ENCODE measurements around the gene AHNAK2.

The AHNAK2 gene

DNA sequence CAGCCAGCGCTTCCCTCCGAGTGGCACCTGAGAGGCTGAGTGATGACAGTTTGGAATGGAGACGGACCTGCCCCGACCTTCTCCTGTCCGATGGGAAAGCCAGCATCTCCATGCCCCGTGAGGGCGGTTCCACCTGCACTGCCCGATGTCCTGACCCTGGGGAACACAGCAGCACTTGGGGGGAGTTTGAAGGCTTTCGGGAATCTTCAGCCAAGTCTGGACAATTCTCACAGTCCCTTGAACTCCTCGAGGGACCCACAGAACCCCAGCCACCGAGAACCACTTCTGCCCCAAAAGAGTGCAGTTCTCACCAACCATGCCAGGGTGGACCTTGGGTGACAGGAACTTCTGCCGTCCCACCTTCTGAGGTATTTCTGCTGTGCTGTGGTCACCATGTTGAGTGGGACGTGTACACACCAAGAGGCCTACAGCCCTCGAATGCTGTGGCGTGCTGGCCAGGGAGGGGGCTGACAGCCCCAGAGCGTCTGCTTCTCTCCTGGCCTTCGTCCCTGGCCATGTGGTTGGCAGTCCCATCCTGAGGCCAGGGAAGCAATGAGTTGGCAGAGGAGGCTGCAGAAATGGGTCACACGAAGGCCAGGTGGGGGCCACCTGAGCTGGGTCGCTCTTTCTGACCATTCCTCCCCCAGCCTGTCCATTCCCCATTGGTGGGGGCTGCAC, 8.5 kb upstream of the AHNAK2 start:
- DNase-seq = no peak

DNA sequence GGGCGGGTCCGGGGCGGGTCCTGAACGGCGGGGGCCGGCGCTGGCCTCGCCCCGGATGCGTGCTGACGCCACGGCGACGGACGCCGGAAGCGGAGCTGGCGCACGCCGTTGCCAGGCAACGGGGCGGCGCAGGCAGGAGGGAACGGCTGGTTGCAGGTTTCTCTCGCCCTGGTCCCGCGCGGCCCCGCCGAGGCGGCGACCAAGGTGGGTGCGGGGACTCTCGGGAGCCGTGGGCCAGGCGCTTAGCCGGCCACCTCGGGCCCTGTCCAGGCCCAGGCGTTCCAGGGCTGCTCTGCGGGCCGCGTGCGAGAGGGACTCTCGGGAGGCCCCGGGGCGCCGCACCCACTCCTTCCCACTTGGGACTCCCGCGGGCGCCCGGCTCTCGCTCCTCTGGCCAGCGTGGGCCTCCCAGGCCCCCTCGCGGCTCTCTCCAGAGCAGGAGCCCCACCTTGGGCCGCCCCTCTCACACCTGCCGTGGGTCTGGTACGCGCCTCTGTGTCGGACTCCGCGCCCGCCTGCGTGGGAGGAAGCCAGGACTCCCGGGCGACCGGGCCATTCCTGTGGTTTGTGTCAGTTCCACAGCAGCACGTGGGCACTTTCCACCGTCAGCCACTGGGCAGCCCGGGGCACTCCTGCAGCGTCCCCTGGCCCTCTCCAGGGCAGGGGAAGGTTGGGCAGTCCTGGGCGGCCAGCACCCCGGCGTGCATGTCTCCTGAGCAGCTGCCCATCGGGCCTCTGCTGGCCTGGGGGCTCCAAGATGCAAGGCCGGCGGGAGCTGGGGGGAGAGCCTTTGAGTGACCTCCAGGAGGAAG, 7.7 kb upstream of the AHNAK2 start, which contains the start of gene CLBA1:
Gene CLBA1, plus strand, starts transcription at position 114 of the 812 bp plus-strand sequence. Its CDS starts 644 bp downstream, at position 758.
- DNase-seq = peak in 54 of 56 donors; percentile 27 to 91 (median 74)

DNA sequence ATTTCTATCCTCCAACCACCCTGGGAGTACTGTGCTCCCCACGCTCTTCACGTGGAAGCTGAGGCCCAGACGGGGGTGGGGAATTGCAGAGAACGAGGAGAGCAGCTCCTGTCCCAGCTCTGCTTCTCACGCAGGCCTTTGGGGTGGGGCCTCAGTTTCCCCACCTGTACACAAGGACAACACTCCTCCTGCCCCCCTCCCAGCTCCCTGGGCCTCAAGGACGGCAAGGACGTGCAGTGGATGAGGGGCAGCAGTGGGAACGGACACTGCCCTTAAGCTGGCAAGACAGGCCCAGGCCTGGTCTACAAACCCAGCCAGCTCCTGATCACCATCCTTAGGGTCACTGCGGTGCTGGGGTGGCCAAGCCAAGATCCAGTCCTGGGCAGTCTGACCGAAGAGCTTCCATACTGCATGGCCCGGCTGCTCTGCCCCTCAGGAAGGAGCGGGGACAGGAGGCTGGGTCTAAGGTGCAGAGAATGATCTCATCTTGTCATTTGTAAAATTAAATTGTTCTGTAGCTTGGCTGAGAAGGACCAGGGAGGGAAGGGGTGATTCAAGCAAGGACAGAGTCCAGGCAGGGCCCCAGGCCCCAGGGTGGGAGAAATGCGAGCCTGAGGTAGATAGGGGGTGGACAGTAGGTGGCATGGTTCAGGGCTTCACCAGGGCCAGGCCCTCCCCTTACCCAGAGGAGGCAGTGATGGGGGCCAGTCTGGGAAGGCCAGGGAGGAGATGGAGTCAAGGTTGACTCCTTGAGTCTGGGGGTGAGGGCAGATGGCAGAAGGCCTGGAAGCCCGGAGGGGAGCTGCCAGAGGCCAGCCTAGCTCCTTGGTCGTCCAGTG, 6.1 kb upstream of the AHNAK2 start:
- DNase-seq = no peak

DNA sequence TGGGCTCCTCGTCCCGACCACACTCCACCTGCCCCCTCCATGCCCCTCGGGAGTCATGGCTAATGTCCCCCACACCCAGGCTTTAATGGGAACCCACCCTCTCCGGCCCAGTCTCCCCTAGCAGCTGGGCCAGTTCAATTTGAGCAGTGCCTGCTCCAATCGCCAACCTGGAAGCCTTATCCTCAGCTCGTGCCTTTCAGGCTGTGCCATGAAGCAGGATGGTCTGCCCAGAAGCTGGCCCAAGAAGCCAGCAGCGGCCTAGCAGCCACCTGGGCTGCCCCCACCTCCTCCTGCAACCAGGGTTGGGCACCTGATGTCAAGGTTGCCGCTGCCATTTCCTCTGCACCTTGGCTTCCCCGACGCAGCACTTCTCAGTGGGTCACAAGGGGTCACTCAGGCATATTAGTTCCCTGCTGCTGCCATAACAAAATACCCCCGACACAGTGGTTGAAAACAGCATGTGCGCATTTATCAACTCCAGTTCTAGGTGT, 5.1 kb upstream of the AHNAK2 start:
- no peak for DNase-seq

DNA sequence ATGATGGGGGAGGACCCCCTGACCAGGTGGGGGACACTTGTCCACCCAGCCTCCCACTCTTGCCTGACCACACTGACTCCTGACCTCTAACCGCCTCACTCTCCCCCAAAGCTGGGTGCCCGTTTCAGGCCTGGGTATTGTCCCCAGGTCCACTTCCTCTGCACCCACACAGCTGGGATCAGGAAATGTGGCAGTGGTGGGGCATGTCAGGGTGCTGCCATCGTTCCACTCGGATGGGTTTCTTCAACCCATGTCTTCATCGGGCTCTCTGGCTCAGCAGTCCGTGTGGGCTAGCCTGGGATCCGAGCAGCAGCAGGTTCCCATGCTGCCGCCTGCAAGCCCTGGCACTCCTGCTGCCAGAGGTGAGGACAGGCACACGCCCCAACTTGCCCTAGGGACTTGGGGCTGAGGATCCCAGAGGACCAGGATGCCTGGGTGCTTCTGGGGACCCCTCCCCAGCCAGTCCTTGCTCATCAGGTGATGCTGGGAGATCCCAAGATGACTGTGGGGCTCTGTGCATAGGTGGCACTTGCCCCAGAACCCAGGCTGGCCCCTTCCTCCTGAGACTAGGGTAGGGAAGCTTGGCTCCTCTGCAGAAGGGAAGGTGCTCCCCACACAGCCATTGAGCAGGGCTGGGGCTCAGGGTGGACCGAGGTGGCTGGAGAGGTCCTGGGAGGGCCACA, 4.5 kb upstream of the AHNAK2 start:
- no peak for DNase-seq

DNA sequence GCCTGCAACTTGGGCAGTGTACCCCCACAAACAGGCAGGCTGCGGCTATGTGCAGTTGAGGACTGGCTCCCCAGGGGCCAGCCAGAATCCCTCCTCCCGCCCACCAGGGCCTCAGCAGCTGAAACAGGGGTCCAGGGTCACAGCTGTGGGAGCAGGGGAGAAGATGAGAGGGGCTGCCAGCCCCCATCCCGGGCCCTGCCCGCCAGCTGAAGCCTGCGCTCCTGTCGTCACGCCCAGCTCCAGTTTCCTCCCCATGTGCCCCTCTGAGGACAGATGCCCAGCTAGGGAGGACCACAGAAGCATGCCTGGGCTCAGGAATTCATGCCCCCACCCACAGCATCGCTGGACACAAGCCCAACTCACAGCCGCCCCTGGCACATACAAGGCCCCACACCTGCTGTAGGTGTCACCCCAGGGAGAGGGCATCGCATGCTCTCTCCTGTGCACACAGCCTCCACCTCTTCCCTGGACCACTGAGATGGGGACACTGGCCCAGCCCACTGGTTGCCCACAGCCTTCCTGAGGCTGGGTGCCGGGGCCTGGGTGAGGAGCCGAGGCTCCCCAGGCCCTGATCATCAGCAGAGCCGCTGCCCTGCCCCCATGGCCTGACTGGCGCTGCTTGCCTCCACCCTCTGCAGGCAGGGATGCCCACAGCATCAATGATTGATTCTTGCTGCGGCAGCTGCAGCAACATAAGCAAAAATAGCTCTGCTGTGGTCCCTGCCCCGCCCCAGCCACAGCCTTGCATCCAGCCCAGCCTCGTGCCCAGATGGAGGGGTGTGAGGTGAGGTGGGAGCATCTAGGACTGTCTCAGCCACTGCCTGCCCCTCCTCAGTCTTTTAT, 3.7 kb upstream of the AHNAK2 start:
- peak in 3 of 56 donors; percentile 18 to 50 (median 24) for DNase-seq

DNA sequence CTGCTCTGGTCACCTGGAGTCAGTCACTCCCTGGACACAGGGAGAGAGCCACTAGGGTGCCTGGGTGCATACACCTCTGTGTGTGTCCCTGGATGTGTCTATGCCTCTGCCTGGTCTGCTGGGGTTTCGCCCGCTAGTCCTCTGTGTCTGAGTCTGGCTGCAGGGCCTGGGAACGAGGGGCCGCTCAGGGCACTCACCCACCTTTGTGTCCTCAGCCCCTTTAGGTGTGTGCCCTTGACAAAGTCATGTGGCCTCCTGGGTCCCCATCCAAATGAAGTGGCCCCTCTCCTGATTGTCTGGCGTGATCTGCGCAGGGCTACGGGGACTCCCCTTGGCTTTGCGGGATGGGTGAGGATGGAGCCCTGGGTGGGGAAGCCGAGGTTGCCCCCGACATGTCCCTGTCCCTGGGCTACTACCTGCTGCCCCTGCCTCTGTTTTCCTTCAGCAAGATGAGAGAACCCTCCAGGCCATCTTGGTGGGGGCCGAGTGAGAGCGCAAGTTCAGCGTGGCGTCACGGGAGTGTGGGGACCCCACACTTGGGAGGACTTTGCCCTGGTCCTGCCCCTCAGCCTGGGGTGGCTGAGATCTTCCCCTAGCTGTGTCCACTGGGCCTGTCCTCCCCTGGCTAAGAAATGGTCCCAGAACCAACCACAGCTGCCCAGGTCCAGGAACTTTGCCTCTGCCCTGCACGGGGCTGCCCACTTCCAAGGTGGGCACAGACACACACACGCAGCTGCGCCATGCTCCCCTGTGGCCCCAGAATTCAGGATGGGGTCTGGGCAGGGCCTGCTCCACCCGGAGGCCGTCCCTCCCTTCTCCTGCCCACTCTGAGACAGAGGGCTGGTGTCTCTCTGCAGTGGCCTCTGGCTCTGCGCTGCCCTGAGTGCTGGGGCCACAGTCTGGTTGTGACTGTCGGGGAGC, 2.7 kb upstream of the AHNAK2 start:
- DNase-seq = no peak

DNA sequence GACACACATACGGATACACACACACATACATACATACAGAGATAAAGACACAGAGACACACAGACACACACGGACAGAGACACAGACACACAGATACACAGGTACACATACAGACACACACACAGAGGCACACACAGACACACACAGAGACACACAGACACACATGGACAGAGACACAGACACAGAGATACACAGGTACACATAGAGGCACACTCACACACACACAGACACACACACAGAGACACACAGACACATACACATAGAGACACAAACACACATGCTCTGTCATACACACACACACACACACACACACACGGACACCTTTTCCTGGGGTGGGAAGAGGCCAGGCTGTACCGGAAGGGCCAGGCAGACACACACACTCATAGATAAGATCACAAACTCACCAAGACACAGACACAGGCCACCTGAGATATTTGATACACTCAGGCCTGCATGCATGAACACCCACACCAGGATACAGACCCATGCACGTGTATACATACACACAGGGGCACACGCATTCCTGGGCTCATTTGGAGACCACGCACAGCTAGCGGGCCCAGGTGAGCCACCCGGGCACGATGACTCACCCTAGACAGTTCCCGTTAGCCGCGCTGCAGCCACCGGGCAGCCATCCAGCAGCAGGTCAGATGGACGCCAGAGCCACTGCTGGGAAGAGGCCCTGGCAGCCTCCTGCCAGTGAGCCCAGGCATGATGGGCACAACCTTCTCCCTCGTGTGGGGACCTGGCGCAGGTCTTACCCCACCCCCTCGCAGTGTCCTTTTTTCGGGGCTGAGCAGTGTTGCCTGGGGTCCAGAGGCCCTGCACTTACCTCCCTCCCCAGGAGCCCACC, 1.8 kb upstream of the AHNAK2 start:
- DNase-seq = peak in 1 of 56 donors; percentile 15

DNA sequence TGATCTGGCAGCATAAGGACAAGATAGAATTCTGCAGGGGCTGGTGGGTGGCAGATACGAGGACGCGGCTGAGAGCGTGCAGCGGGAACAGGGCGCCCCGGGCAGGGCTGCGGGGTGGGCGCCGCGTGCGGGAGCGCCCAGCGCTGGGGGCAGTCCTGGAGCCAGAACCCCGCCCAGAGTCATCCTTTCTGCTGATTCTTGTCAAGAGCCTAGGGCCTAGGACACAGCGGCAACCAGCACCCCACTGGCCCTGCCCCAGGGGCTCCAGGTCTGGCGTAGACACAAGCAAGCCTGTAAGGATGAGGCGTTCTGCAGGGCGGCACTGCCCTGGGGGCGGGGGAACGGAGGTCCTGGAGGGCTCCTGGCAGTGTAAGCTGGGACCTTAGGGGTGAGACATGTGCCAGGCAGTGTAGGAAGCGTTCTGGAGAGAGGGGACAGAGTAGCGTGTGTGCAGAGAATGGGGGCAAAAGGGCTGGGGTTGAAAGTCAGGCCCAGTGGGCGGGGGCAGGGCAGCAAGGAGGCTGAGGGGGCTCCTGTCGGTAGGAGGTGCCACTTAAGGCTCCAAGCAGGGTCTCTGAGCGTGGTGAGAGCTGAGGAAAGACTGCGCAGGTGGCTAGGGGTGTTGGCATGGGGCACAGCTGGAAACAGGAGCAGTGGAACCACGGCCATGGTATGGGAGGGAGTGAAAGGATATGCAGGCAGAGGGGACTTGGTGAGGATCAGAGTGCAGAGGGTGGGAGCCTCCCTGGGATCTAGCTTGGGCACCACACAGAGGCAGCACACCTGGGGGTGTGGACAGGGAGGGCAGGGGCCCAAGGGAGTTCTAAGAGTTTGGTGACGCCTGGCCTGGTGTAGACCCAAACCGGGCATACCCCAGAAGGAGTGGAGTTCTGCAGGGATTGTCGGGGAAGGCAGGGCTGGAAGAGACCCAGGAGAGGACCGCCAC, 845 bp upstream of the AHNAK2 start:
- no peak for DNase-seq

DNA sequence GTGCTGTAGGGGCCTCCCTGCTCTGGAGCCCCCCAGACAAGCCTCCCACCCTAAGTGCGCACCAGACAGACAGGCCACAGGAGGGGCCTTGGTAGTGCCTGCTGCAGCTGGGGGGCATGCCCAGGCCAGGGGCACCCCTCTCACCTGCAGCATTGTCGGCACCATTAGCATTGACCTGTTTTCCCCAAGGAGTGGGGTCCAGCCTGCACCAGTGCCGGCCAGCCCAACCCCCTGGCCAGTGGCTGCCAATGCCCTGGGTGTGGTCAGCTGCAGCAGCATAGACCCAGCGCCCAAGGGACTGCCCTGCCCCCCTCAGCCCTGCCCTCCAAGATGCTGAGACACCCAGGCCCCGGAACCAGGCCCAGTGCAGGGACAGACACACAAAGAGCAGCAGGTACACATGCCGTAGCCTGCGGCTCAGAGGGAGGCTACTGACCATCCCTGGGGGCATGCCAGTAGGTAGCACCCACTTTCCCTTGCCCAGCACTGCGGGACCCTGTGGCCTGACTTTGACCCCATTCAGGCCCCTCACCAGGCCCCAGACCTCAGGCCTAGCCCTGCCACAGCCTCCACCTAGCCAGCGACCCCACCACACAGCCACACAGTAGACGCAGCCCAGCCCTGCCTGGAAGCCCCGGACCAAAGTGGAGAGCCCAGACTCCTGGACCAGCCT, 1.0 kb downstream of the AHNAK2 start:
- no peak for DNase-seq

DNA sequence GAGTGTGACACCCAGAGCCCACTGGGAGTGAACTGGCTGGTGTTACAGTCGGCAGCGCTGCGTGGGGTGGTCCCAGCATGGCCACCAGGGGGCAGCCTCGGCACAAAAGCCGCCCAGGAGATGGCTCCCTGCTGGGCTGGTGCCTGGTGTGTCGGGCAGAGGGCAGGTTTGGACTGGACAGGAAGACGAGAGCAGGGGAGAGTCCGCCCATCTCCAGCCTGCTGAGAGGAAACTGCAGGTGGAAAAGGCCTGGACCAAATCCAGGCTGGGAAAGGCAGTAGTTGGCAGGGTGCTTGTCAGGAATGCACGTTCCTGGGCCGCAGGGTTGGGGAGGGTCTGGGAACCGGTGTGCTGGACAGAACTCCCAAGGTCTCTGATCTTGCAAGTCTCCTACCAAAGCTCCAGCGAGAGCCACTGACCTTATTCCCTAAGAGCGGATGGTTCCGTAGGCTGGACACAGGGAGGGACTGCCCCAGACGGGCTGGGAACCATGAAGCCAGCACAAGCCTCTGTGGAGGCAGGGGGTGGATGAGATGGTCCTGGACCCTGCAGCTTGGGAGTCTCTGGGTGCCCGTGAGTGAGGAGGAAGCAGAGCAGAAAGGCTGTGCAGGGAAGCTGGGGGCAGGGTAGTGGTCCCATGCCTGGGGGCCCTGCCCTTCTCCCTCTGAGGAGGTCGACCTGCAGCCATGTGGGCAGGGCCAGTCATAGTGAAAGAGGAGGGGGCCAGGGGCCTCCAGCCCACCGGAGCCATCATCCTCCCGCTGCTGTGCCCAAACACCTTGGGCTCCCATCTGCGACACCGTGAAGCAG, 1.8 kb downstream of the AHNAK2 start:
- DNase-seq = peak in 43 of 56 donors; percentile 19 to 80 (median 46)

DNA sequence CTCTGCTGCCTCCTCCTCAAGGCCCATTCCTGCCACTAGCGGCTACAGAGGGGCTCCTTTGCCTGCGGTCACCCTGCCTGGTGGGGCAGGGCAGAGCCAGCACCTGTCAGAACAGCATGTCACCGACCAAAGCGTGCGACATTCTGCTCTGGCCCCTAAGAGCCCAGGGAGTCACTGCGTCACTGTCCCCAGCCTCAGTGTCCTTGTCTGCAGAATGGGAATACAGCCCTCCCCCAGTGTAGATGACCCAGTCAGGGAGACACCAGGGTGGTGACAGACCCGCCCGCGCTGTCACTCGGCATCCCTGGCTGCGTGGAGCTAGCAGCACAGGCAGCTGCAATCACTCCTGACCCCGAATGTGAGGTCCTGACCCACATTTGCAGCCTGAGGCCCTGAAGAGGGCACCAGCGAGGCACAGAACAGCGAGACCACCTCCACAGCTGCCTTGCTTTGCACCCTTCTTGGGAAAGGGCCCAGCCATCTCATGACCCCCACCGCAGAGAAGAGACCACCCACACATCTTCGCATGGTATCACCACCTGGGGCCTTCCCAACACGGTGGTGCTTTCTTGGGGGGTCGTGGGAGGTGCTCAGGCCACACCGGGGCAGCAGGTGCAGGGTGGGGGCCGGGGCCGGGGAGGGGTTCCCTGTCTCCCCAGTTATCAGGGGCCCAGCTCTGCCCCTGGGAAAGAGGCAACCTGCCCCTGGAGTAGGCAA, 2.5 kb downstream of the AHNAK2 start:
- no peak for DNase-seq

DNA sequence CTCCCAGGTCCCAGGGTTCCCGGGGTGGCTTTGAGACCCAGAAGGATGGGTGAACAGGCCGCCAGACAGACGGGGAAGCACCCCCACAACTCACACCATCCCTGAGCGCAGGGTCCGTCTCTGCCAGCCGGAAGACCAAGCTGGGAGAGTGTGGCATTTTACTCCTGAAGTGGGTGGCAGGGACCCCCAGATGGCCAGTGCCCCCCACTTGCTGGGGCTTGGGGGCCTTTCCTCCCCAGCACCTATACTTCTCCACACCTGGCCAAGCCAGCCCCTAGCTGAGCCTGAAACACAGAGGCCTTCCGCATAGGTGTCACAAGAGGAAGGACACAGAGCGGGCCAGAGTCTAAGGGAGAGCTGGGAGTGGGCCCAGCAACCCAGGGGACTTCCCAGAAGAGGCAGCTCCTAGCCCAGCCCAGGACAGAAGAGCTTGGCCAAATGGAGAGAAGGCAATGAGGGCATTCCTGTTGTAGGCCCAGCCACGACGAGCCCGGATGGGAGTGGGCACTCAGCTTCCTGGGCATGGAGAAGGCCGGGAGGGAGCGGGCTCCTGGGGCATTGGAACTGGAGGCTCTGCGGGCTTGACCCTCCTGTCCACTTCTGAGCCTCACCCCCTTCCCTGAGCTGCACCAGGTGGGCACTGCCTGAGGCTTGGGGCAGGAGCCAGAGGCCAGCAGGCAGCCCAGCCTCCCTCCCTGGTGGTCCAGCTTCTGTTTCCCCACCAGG, 3.3 kb downstream of the AHNAK2 start:
- DNase-seq = no peak

DNA sequence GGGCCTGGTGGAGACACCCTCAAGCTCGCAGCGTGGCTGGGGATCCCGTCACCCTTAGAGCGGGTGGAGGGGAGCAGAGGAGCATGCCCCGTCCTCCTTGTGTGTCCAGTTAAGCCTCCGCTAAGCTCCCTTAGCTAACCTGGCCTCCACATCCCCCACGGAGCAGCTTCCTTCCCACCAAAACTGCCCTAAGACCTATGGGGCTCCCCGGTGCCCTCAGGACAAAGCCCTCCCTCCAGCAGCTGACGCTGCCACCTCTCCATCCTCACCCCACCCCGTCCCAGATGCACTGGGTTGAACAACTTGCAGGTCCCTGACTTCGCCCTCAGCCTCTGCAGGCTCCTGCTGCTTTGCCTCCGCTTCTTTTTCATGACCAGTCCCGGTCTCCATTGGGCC, 4.0 kb downstream of the AHNAK2 start:
- no peak for DNase-seq

Data from amygdala (tissue), 56 donors.